ENCODE results near the gene RFNG.

- TF ChIP-seq CTCF (optimal IDR thresholded peaks at IDR 0.05 in 1 of 3, IDR thresholded peaks at IDR 0.05 in 1 of 3, conservative IDR thresholded peaks at IDR 0.05 in 1 of 3; ENCODE audit: extremely low read depth in 1 of 3, insufficient read depth in 2 of 3, low read length in 3 of 3) (no peak), EZH2 (IDR thresholded peaks at IDR 0.05; ENCODE audit: low read length) (no peak)
These were observed 39.9 kb downstream of the RFNG start for GRCh38 chr17:82011617-82012187.

Data from keratinocyte (primary cell).